ENCODE measurements around the gene ACOXL.

- no peak for TF ChIP-seq CTCF (IDR thresholded peaks at IDR 0.05)
- no peak for TF ChIP-seq POLR2A (IDR thresholded peaks at IDR 0.05)
Observed at GRCh38 chr2:110867078-110867477, 134.7 kb downstream of the ACOXL start.

Measured in body of pancreas (tissue), 4 donors.